Thyroid gland (tissue), 4 donors: ENCODE data around the gene SUB1.
"Not testable (repeated sequence)": the region's sequence is repeated elsewhere in the genome, so short reads cannot be mapped to it uniquely, and the experiment has no call there.

Experiments
- CTCF ChIP-seq, 6 experiments: fragments of 200-600 bp in 3 of 6; fragments of 450-650 bp in 3 of 6; sonication (generic) in 3 of 6; IDR thresholded peaks; one replicate each; pipeline ENCODE4 v1.5.1; 2016 to 2019; ENCODE audit warnings: antibody characterized with exemption in 6 of 6, mild to moderate bottlenecking in 2 of 6, inconsistent platforms in 1 of 6, moderate library complexity in 1 of 6
- POLR2A ChIP-seq, 2 donors: fragments of 450-650 bp; IDR thresholded peaks; one replicate each; pipeline ENCODE4 v1.6.1; 2017; ENCODE audit warnings: antibody characterized with exemption in 2 of 2, mild to moderate bottlenecking in 2 of 2, moderate library complexity in 1 of 2

GRCh38 chr5:32573481-32573854 lies 11.9 kb upstream of the SUB1 start:
- TF ChIP-seq CTCF, POLR2A (IDR thresholded peaks at IDR 0.05): not testable (repeated sequence)
